ENCODE measurements around the gene NR1H2.

- TF ChIP-seq CTCF (IDR thresholded peaks at IDR 0.05) = no peak
- no peak for TF ChIP-seq POLR2A (IDR thresholded peaks at IDR 0.05)
Observed at GRCh38 chr19:50344661-50345318, 31.5 kb upstream of the NR1H2 start.

Measured in uterus (tissue), 2 donors.